DND-41 (cell line): ENCODE measurements around the gene PDCD1LG2.

Experiments used
- ATAC-seq: fragments of 200-7000 bp; cut with Tn5 transposase; 3 replicates; pipeline ENCODE4 v1.9.1; 2021; ENCODE audit warnings: low read depth; ENCODE audit not compliant: insufficient read depth
- DNase-seq: peaks from one replicate; pipeline ENCODE4 v3.0.0-alpha.2; 2020
- H2AFZ ChIP-seq: 2 replicates; pipeline ENCODE4 v1.6.0; 2012; ENCODE audit warnings: low read depth, low read length
- H3K27ac ChIP-seq: 2 replicates; pipeline ENCODE4 v1.5.1; 2012; ENCODE audit warnings: low read length, inconsistent platforms
- H3K27me3 ChIP-seq: fragments of 200-600 bp; sonication (generic); 2 replicates; pipeline ENCODE4 v1.6.0; 2012; ENCODE audit warnings: low read length, mild to moderate bottlenecking, inconsistent platforms; ENCODE audit not compliant: insufficient read depth, poor library complexity
- H3K36me3 ChIP-seq: 2 replicates; pipeline ENCODE4 v1.5.1; 2012; ENCODE audit warnings: low read length, inconsistent platforms; ENCODE audit not compliant: insufficient read depth
- H3K4me1 ChIP-seq: 2 replicates; pipeline ENCODE4 v1.5.1; 2012; ENCODE audit warnings: mild to moderate bottlenecking, low read length; ENCODE audit not compliant: insufficient read depth
- H3K4me2 ChIP-seq: 2 replicates; pipeline ENCODE4 v1.6.0; 2012; ENCODE audit warnings: mild to moderate bottlenecking, moderate library complexity, low read length, inconsistent platforms; ENCODE audit not compliant: insufficient read depth
- H3K4me3 ChIP-seq, 2 experiments: fragments of 200-600 bp in 1 of 2; shearing (Covaris generic) in 1 of 2; 2 replicates each; pipeline ENCODE4 v1.5.1; 2012 to 2016; ENCODE audit warnings: inconsistent platforms in 2 of 2, low read length in 2 of 2, mild to moderate bottlenecking in 2 of 2, low read depth in 1 of 2, moderate library complexity in 1 of 2
- H3K79me2 ChIP-seq: 2 replicates; pipeline ENCODE4 v1.6.0; 2012; ENCODE audit warnings: low read length, inconsistent platforms; ENCODE audit not compliant: insufficient read depth
- H3K9ac ChIP-seq: 2 replicates; pipeline ENCODE4 v1.6.0; 2012; ENCODE audit warnings: low read depth, mild to moderate bottlenecking, inconsistent platforms, low read length, moderate library complexity
- H3K9me3 ChIP-seq: 2 replicates; pipeline ENCODE4 v1.5.1; 2012; ENCODE audit warnings: low read length, moderate library complexity, mild to moderate bottlenecking, inconsistent platforms; ENCODE audit not compliant: insufficient read depth, severe bottlenecking
- H4K20me1 ChIP-seq: 2 replicates; pipeline ENCODE4 v1.6.0; 2012; ENCODE audit warnings: low read length; ENCODE audit not compliant: insufficient read depth
- EZH2 ChIP-seq: IDR thresholded peaks from 3 replicates; pipeline ENCODE4 v1.6.1; 2012; ENCODE audit warnings: borderline replicate concordance, low read depth, mild to moderate bottlenecking, moderate library complexity, low read length, inconsistent platforms; ENCODE audit not compliant: severe bottlenecking
- TF ChIP-seq, protein P1 (sequence below): IDR thresholded peaks from 2 replicates; pipeline ENCODE4 v1.5.1; 2012; ENCODE audit warnings: borderline replicate concordance, low read length, moderate library complexity, mild to moderate bottlenecking; ENCODE audit not compliant: poor library complexity, severe bottlenecking; ENCODE audit errors: extremely low read depth

Gene PDCD1LG2

GRCh38 chr9:5556101-5556705 is 45.9 kb downstream of the PDCD1LG2 start:
- H3K4me1 ChIP-seq, result 0 out of 2 replicates have a peak, but pooled peaks cover 7% of the 10 kb centered on the region
- no peaks in the 10 kb centered on the region for H4K20me1 ChIP-seq
- H3K4me3 ChIP-seq, result no peak overlapping the region
- H3K27me3 ChIP-seq, result no peaks in the 10 kb centered on the region
- no peak for ATAC-seq
- H3K36me3 ChIP-seq, result no peaks in the 10 kb centered on the region
- no peaks in the 10 kb centered on the region for H3K79me2 ChIP-seq
- H3K27ac ChIP-seq, result no peak overlapping the region
- no peak overlapping the region for H3K9ac ChIP-seq
- H2AFZ ChIP-seq, result no peak overlapping the region
- no peaks in the 10 kb centered on the region for H3K9me3 ChIP-seq
- H3K4me2 ChIP-seq, result no peak overlapping the region
- DNase-seq, result no peak
- TF ChIP-seq, protein P1, sequence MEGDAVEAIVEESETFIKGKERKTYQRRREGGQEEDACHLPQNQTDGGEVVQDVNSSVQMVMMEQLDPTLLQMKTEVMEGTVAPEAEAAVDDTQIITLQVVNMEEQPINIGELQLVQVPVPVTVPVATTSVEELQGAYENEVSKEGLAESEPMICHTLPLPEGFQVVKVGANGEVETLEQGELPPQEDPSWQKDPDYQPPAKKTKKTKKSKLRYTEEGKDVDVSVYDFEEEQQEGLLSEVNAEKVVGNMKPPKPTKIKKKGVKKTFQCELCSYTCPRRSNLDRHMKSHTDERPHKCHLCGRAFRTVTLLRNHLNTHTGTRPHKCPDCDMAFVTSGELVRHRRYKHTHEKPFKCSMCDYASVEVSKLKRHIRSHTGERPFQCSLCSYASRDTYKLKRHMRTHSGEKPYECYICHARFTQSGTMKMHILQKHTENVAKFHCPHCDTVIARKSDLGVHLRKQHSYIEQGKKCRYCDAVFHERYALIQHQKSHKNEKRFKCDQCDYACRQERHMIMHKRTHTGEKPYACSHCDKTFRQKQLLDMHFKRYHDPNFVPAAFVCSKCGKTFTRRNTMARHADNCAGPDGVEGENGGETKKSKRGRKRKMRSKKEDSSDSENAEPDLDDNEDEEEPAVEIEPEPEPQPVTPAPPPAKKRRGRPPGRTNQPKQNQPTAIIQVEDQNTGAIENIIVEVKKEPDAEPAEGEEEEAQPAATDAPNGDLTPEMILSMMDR, result no peak
- TF ChIP-seq EZH2, result no peak

DNA sequence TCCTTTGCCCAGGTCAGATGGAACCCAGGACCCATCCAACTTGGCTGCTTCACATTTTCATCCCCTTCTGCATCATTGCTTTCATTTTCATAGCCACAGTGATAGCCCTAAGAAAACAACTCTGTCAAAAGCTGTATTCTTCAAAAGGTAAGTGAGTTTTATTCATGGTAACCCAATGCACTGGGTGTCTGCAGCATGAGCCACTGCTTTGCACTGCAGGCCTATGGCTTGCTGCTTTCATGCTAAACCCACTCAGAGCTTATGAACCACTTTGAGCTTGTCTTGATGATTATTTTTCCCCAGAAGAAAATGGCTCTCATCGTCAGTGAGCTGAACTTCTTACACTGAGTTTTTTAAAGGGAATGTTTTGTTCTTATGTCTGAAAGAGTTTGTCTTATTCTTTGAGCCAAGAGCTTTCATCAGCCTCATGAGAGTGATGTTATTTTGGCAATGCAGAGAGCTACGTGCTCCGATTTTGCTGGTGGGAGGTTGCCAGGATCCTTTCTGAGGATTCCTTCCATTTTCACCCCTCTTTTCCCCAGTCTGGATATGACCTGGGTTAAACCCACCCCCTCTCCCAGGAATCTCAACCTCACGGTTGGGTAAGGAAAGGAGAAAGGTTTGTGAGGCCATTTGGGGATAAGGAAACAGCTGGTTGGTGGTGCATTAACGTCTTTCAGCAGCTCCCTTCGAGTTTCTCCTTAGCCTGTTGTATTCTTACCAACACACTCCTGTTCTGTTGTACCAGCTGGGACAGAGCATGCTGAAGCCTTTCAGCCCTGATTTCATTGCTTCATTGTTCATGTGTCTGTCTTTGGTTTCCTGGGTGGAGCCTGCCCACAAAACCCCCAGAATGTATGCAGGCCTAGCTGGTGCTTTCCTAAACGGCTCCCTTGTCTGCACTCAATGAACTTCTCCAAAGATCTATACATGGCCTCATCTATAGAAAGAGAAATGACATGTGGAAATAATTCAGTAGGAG is 47.6 kb downstream of the PDCD1LG2 start:
- TF ChIP-seq, protein P1, result no peak
- no peak for TF ChIP-seq EZH2
- Histone ChIP-seq H3K9me3 (no peaks in the 10 kb centered on the region), H3K4me1 (0 out of 2 replicates have a peak, but pooled peaks cover 7% of the 10 kb centered on the region), H3K27me3 (no peaks in the 10 kb centered on the region), H3K4me2 (no peak overlapping the region), H3K9ac (no peak overlapping the region), H3K27ac (no peak overlapping the region), H3K36me3 (no peaks in the 10 kb centered on the region), H3K79me2 (no peaks in the 10 kb centered on the region), H4K20me1 (no peaks in the 10 kb centered on the region), H2AFZ (no peak overlapping the region; the same call in 1 of the 2 replicates), H3K4me3 (no peak overlapping the region)
- DNase-seq (peak; percentile 19), ATAC-seq (peak; percentile 82)

GRCh38 chr9:5559659-5560058 is 49.3 kb downstream of the PDCD1LG2 start:
- 0 out of 2 replicates have a peak, but pooled peaks cover 7% of the 10 kb centered on the region for H3K4me1 ChIP-seq
- no peaks in the 10 kb centered on the region for H3K9me3 ChIP-seq
- H3K36me3 ChIP-seq, result no peaks in the 10 kb centered on the region
- no peak overlapping the region for H3K4me3 ChIP-seq
- H2AFZ ChIP-seq, result no peak overlapping the region
- no peaks in the 10 kb centered on the region for H3K79me2 ChIP-seq
- no peak for TF ChIP-seq EZH2
- no peak overlapping the region for H3K27ac ChIP-seq
- no peak overlapping the region for H3K4me2 ChIP-seq
- DNase-seq (no peak), ATAC-seq (no peak)
- no peak overlapping the region for H3K9ac ChIP-seq
- no peaks in the 10 kb centered on the region for H4K20me1 ChIP-seq
- H3K27me3 ChIP-seq, result no peaks in the 10 kb centered on the region
